HG03571 (cell line): ENCODE data around the gene SLC12A9.
A peak's percentile ranks its signal among the peaks of the same experiment; 100 is the strongest.
"Not testable (repeated sequence)": the region's sequence is repeated elsewhere in the genome, so short reads cannot be mapped to it uniquely, and the experiment has no call there.

Experiments
- ATAC-seq: cut with Tn5 transposase; IDR thresholded peaks from one replicate; pipeline ENCODE4 v1.9.1; 2021; ENCODE audit not compliant: unreplicated experiment

SLC12A9 gene

GRCh38 chr7:100852048-100852872, at the start of gene SLC12A9:
Gene SLC12A9, plus strand, starts transcription at chr7:100852713. Its CDS starts 1,485 bp downstream, at chr7:100854198.
- peak; percentile 91 for ATAC-seq

- no peak for ATAC-seq
Measured at GRCh38 chr7:100802951-100803350, 49.6 kb upstream of the SLC12A9 start.

GRCh38 chr7:100803398-100804161, 48.9 kb upstream of the SLC12A9 start:
- peak; percentile 99 for ATAC-seq

- no peak for ATAC-seq
Measured at GRCh38 chr7:100804681-100805431, 47.7 kb upstream of the SLC12A9 start.

- no peak for ATAC-seq
Measured at GRCh38 chr7:100806276-100806675, 46.2 kb upstream of the SLC12A9 start.

GRCh38 chr7:100806883-100807282, 45.6 kb upstream of the SLC12A9 start:
- ATAC-seq = not testable (repeated sequence)

GRCh38 chr7:100808354-100808875, 44.1 kb upstream of the SLC12A9 start:
- ATAC-seq = no peak

- ATAC-seq = no peak
Measured at GRCh38 chr7:100811480-100811879, 41.0 kb upstream of the SLC12A9 start.

- no peak for ATAC-seq
Measured at GRCh38 chr7:100812729-100813128, 39.8 kb upstream of the SLC12A9 start.

- not testable (repeated sequence) for ATAC-seq
Measured at GRCh38 chr7:100816515-100816914, 36.0 kb upstream of the SLC12A9 start.

- no peak for ATAC-seq
Measured at GRCh38 chr7:100817097-100817496, 35.4 kb upstream of the SLC12A9 start.

GRCh38 chr7:100818366-100818765, 34.1 kb upstream of the SLC12A9 start:
- no peak for ATAC-seq

- ATAC-seq = no peak
Measured at GRCh38 chr7:100818825-100819224, 33.7 kb upstream of the SLC12A9 start.

GRCh38 chr7:100819586-100819985, 32.9 kb upstream of the SLC12A9 start:
- no peak for ATAC-seq

- no peak for ATAC-seq
Measured at GRCh38 chr7:100822236-100823139, 30.0 kb upstream of the SLC12A9 start.

GRCh38 chr7:100823140-100823525, 29.4 kb upstream of the SLC12A9 start:
- no peak for ATAC-seq

GRCh38 chr7:100823534-100823933, 29.0 kb upstream of the SLC12A9 start:
- no peak for ATAC-seq

- ATAC-seq = no peak
Measured at GRCh38 chr7:100824499-100825214, 27.9 kb upstream of the SLC12A9 start.

- no peak for ATAC-seq
Measured at GRCh38 chr7:100825215-100825671, 27.3 kb upstream of the SLC12A9 start.
